ENCODE measurements around the gene CX3CL1.

CX3CL1 gene

GRCh38 chr16:57407521-57408353, 35.4 kb downstream of the CX3CL1 start:
- no peak for DNase-seq

DNA sequence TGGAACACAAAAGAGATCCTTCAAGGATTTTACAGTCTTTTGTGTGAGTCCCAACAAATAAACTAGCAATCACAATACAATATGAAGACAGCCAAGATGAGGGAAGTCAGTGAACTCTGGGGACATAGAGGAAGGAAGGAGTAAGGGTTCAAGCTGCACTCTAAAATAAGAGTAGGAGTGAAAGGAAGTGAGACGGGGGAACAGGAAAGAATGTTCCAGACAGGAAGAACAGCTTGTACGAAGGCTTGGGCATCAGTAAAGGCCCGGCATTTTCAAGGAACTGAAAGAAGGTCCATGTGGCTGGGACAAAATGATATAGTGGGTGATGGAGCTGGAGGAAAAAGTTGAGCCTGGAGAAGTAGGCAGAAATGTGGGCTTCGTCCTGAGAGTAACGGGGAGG, 36.8 kb downstream of the CX3CL1 start:
- no peak for DNase-seq

DNA sequence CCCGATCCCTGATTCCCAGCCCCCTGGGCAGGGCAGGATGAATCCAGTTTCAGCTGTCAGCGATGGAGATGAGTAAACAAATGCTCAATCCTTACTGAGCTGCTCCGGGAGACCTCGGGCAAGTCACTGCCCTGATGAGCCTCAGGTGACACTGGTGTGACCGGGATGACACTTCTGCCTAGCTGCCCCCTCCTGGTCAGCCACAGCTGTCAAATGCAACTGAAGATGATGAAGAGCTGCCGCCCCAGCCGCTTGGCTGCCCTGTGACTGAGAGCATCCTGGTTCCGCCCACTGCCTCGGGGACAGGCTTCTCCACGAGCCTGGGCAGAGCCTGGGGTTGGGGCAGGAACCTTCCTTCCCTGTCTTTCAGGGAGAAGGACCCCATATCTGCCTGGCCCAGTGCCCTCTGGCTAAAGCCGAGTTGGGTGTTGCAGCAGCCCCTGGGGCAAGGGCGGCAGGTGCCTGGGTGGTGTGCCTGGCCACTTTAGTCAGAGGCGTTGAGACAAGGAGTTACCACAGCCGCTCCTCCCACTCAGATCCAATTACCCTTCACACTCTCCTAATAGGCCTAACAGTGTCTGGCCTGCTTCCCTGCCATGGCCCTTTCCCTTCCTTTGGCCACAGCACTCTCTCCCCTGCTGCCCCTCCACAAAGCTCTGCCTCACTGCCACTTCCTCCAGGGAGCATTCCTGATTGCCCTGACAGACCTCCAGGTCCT, 37.7 kb downstream of the CX3CL1 start:
- DNase-seq: no peak

- no peak for DNase-seq
Measured at GRCh38 chr16:57411362-57411976, 39.2 kb downstream of the CX3CL1 start.

DNA sequence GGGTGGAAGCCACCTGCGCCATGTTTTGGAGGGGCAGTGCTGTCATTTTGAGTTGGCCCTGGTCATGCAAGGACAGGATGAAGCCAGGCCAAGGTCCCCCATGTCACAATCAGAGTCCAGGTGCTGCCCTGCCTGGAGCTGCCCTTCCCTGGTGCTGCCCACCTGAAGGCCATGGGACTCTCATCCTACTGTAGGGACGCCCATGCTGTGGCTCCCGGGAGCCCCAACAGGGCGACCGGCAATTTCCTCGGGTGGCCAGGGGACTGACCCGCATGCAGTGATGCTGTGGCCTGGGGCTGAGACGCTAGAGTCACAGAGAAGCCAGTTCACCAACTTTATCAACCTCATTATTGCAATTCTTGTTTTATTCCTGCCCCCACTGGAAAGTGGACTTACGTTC, 40.3 kb downstream of the CX3CL1 start:
- no peak for DNase-seq

GRCh38 chr16:57413301-57413730, 41.0 kb downstream of the CX3CL1 start:
- DNase-seq: no peak

DNA sequence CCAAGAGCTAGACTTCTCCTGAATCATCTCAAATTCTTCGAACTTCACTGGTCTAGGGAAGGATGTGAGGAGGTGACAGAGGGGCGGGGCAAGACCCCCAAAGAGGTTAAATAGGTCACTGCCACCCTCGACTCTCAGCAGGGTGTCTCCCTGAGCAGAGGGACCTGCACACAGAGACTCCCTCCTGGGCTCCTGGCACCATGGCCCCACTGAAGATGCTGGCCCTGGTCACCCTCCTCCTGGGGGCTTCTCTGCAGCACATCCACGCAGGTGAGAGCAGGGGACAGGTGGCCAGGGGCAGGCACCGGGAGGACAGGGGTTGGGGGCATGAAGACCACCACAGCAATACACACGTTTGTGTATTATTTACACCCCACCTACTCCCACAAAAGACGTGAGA, 41.4 kb downstream of the CX3CL1 start:
- no peak for DNase-seq

- no peak for DNase-seq
Measured at GRCh38 chr16:57416084-57416483, 43.8 kb downstream of the CX3CL1 start.

DNA sequence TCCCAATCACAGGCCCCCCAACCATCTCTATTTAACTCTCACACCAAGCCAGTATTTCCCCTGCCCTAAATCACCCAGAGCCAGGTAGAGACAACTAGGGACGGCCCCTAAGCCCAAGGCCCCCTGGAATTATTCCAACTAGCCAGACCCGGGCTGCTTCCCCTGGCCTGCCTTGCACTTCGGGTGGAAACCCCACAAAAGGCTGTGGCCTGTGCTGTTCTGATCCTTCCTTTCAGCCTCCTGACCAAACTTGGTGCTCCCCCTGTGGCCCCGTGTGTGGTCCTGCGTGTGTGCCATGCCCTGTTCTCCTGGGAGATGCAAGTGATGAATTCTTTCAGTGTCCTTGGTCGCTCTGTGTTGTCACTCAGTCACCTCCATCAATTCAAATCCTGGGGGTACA, 47.2 kb downstream of the CX3CL1 start:
- DNase-seq: no peak

DNA sequence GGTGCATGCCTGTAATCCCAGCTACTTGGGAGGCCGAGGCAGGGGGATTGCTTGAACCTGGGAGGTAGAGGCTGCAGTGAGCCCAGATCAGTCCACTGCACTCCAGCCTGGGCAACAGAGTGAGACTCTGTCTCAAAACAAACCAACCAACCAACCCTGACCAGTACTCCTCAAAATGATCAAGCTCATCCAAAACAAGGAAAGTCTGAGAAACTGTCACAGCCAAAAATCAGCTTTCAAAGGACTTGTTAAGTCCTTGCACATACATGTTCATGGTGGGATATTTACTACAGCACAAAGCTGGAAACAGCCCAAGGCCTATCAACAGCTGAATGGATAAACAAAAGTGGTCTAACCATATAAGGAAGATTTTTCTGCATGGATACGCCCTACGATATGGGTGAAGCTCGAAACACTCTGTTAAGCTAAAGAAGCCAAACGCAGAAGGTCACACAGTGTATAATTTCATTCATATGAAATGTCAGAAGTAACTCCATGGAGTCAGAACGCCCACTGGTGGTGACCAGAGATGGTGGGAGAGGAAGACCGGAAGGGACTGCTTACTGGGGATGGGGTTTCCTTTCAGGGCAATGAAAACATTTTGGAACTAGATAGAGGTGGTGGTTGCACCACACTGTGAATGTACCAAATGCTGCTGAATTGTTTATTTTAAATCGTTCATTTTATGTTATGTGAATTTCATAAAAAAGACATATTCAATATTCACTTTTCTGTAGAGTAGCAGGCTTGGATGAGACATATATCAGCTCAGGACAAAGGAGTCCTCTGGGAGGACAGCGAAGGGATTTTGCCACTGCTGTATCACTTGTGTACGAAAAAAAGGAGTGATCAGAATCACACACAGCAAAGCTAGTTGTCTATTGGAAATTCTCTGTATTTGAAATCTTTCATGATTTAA, 50.0 kb downstream of the CX3CL1 start:
- no peak for DNase-seq

DNA sequence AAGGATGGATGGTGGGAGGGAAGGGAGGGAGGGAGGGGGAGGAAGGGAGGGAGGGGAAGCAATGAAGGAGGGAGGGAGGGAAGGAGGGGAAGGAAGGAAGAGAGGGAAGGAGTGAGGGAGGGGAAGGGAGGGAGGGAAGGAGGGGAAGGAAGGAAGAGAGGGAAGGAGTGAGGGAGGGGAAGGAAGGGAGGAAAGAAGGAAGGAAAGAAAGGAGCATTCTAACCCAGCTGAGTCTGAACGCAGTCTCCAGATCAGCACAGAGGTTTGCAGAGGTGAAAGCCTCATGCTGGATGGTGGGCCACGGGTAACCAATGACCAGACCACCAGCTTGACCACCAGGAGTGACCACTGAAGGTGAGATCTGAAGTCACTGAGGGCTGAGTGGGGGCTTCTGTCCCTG, 50.9 kb downstream of the CX3CL1 start:
- DNase-seq: no peak

DNA sequence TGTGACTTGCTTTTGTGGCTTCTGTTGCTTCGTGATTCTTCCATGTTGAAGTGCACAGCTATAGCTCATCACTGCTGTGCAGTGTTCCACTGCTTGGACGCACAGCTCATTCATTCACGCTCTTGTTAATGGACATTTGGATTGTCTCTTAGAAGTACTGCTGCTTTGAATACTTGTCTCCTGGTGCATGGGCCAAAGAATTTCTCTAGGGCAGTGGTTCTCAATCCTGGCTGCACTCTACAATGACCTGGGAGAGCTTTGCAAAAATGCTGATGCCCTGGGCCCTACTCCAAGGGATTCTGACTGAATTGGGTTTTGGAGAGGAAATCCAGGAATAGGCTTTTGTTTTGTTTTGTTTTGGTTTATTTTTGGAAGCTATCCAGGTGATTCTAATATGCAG, 52.3 kb downstream of the CX3CL1 start:
- no peak for DNase-seq

DNA sequence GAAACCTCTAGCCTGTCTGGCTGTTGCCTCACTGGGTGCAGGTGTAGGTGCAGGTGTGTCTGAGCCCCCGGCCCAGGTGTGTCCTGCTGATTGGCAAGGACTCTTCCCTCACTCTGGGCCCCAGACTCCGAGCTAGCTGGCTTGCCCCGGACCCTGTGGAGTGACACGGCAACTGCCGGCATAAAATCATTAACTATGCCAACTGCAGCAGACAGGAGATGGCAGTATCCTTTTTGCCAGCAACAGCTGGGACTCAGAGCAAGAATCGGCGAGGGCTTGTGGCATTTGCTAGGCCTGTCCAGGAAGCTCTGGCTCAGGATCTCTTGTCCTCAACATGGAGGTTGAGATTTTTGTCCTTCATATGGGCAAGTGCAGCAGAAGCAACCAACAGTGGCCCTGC, 54.1 kb downstream of the CX3CL1 start:
- no peak for DNase-seq

DNA sequence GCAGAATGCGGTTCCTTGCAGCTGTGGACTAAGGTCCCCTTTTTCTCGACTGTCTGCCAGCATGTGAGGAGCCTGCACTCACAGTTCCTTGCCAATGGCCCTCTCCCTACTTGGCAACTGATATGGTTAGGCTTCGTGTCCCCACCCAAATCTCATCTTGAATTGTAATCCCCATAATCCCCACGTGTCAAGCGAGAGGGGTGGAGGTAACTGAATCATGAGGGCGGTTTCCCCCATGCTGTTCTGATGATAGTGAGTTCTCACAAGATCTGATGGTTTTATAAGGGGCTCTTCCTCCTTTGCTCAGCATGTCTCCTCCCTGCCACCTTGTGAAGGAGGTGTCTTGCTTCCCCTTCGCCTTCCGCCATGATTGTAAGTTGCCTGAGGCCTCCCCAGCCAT, 55.0 kb downstream of the CX3CL1 start:
- DNase-seq: no peak

GRCh38 chr16:57427824-57428223, 55.5 kb downstream of the CX3CL1 start:
- no peak for DNase-seq

- DNase-seq: no peak
Measured at GRCh38 chr16:57430955-57431354, 58.7 kb downstream of the CX3CL1 start.

DNA sequence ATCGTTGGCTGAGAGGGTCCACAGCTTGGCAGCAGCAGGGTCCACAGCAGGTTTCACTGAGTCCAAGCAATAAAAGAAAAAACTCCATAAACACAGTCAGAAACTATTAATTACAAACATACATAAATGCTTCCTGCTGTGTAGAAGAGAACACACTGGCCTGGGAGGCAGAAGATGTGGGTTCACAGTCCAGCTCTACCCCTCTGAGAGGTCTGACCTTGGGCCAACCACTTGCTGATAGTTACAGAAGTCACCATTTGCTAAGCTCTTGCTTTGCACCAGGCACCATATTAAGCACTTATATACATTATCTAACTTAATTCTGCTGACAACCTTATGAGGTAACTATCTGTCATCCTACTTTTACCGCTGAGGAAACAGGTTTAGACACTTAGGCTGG, 60.2 kb downstream of the CX3CL1 start:
- no peak for DNase-seq

DNA sequence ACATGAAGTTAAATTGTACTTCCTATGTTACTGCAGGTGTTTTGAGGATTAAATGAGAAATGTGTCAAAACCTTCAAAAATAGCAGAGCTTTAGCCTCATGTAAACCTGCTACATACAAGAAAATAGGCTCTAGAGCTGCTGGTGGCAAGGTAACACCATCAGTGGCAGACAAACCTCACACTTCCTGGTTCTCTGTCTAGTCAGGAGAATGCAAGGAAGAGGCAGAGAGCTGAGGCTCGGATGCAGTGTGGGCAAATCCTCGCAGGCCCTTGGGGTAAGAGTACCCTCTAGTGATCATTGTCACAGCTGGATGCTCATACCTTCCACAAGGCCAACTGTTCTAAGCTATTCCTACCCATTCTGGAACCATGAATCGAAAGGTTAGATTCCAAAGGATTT, 60.7 kb downstream of the CX3CL1 start:
- no peak for DNase-seq

DNA sequence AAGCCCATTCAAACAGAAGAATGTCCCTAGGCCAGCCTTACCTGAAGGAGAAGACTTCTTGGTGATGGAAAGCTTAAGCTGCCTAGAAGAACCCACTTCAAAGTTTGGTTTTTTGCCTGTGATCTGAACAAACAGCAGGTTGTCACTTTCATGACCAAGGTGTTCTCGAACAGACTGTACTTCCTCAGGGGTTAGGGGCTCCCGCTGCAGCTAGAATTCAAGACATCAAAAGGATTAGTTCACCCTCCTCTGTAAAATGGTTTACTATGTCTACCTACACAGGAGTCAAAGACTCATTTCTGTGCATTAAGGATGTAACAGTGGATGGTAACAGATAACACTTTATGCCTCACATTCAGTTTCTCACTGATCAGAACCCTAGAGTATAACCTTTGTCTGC, 61.7 kb downstream of the CX3CL1 start:
- no peak for DNase-seq

Measured in activated T-cell treated with anti-CD3 and anti-CD28 coated beads for 4 hours (primary cell).